ENCODE data around the gene DRG2.

DNA sequence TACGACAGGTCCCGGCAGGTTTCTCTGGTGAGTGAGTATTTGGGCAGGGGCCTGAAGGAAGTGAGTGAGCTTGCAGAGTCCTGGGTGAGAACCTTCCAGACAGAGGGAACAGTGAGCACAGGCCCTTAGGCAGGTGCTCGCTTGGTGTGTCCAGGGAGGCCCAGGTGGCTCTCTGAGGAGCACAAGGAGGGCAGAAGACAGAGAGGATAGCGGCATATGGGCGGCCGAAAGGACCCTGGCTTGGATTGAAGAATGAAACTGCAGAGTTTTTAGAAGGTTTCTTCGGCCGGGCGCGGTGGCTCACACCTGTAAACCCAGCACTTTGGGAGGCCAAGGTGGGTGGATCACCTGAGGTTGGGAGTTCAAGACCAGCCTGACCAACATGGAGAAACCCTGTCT, 6.7 kb downstream of the DRG2 start:
- TF ChIP-seq RAD21 (IDR thresholded peaks at IDR 0.05; ENCODE audit: low read length) (no peak), RFX5 (IDR thresholded peaks at IDR 0.05; ENCODE audit: low read length) (no peak), FOSL2 (IDR thresholded peaks at IDR 0.05; ENCODE audit: borderline replicate concordance, low read depth) (no peak), POLR2AphosphoS5 (IDR thresholded peaks at IDR 0.05; ENCODE audit: low read depth, low read length) (no peak), CHD2 (IDR thresholded peaks at IDR 0.05; ENCODE audit: low read length, partially characterized antibody) (no peak)
- TF ChIP-seq, protein P1, sequence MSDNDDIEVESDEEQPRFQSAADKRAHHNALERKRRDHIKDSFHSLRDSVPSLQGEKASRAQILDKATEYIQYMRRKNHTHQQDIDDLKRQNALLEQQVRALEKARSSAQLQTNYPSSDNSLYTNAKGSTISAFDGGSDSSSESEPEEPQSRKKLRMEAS (IDR thresholded peaks at IDR 0.05; ENCODE audit: low read depth) = no peak
- TF ChIP-seq, protein P2, sequence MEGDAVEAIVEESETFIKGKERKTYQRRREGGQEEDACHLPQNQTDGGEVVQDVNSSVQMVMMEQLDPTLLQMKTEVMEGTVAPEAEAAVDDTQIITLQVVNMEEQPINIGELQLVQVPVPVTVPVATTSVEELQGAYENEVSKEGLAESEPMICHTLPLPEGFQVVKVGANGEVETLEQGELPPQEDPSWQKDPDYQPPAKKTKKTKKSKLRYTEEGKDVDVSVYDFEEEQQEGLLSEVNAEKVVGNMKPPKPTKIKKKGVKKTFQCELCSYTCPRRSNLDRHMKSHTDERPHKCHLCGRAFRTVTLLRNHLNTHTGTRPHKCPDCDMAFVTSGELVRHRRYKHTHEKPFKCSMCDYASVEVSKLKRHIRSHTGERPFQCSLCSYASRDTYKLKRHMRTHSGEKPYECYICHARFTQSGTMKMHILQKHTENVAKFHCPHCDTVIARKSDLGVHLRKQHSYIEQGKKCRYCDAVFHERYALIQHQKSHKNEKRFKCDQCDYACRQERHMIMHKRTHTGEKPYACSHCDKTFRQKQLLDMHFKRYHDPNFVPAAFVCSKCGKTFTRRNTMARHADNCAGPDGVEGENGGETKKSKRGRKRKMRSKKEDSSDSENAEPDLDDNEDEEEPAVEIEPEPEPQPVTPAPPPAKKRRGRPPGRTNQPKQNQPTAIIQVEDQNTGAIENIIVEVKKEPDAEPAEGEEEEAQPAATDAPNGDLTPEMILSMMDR (IDR thresholded peaks at IDR 0.05) = no peak
